IPS-18c (cell line): ENCODE measurements around the gene CCDC197.

Experiments
- H3K4me3 ChIP-seq: 2 replicates; pipeline ENCODE4 v1.7.0; 2013; ENCODE audit warnings: low read depth, mild to moderate bottlenecking, low read length, moderate library complexity; ENCODE audit not compliant: insufficient read depth
- H3K9me3 ChIP-seq: one replicate; pipeline ENCODE4 v1.6.1; 2013; ENCODE audit warnings: mild to moderate bottlenecking, low read length, moderate library complexity; ENCODE audit not compliant: control insufficient read depth, insufficient read depth

CCDC197 gene

DNA sequence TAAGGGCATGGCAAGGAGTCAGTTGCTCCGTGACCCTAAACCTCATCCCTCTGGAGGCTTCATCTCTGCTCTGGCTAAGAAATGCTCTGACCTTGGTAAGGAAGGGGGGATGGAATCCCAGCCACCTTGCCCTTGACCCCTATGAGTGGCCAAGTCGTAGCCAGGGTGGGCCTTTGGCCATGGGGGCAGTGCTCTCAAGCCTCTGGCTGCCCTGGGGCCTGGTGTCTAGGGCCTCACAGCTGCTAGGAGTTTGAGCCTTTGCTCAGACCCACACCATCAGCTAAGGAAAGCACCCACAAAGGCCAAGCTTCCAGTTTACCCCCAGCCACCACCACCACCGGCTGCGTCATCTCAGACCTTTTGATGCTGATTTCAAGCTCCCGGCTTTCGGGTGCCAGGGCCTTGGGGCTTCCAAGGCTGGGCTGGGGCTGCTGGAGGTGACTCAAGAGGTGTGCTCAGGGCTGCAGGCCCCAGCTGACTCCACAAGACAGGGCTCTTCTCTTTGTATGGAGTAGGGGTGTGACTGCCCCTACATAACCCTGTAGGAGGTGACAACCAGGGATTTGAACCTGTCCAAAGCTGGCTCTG lies 24.4 kb upstream of the CCDC197 start:
- Histone ChIP-seq H3K4me3 (no peak overlapping the region), H3K9me3 (peaks cover 2% of the 10 kb centered on the region)

DNA sequence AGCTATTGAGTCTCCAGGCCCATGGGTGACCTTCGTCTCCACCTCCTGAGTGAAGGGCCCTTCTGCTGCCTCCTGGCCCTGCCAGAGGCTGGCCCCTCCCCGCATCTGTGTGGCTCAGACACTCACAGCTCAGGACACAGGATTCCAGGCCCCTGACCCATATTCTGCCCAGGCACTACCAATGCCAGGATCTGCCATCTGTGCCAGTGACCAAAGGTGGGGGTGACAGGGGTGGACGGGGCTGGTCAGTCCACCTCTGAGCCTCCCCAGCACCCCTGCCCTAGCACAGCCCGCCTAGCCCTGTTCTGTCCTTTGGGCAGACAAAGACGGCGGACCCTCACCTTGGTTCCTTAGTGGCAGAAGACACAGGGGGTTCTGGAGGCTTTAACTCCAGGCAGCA lies 23.5 kb upstream of the CCDC197 start:
- Histone ChIP-seq H3K9me3 (peaks cover 2% of the 10 kb centered on the region), H3K4me3 (no peak overlapping the region)

DNA sequence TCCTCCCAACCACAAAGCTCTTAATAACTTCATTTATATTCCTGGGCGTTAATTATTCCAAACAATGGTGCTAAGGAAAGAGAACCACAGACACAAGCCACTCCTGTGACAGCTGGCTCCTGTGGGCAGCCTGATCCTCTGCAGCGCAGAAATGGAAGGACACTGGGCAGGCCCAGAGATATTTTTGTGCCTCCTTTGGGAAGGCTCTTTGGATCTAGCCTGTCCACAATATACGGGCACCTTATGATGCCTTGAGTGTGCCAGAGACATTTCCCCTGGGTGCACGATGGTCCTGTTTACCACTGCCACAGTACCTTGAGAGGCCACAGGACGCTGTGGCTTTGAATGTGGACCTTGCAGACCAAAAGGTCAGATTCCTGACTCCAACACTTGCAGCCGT lies 22.8 kb upstream of the CCDC197 start:
- peaks cover 2% of the 10 kb centered on the region for H3K9me3 ChIP-seq
- H3K4me3 ChIP-seq: no peak overlapping the region

DNA sequence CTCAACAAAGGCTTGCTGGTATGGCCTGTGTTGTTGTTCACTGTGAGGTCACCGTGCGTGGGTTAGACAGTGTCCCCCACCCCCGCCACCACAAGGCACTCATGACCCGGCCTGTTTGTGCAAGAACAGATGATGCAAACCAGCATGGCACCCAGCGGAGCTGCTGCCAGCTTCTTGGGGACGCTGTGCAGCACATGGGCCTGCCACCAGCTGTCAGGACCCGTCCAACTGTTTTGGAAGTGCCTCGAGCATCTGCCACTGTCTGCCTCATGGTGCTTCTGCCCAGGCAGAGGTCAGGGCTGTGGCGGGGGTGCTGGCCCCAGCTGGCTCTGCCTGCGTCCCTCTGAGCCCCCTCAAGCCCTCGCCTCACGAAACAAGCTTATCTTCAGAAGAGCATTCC lies 22.3 kb upstream of the CCDC197 start:
- Histone ChIP-seq H3K9me3 (peaks cover 2% of the 10 kb centered on the region), H3K4me3 (no peak overlapping the region)

DNA sequence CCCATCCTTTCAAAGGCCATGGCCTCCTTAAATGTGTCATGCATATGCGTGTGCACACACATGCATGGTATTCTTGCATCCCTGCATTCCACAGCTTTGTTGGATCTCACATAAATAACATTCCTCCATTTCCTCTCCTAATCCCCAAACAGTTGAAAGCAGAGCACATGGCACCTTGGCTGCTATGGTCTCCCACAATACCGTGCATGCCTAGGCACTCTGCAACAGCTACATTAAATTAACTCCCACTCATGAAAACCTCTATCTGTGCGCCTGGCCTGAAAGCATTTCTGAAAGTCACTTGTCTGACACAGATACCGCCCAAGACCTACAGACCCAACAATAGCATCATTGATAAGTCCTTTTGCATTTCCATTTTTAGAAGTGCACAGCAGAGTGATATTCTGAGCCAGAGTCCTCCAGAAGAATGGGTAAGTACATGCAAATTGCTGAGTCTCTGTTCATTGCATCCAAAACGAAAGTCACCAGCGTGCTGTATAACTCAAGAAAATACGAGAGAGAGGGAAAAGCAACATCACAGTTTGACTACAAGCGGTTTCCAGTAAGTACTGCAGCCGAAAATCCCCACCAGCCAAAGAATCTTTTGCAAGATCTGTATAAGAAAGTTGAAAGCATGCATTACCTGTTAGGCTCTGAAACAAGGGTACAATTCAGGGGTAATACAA lies 21.2 kb upstream of the CCDC197 start:
- no peak overlapping the region for H3K4me3 ChIP-seq

DNA sequence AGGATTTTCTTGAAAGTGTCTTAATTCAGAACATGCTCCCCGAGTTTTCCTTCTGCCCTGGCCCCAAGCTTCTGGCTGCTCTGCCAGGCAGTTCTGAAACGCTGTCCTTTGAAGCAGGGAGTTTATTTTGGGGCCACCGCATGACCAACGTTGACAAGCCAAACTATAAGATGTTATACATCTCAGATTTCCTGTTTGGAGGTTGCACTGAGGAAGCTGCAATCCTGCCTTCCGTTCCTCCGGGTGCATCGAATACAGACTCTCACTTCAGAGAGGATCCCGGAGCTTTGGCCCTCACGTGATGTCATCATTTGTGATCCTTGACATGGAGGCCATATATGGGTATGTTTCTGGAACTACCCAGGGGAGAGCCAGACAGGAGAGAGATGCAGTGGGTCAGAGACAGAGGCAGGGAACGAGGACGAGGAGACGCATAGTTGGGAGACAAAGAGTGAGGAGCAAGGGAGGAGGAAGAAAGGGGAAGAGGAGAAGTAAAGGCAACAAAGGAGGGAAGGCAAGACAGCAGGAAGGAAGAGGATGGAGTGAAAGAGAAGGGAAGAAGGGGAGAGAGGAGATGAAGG lies 20.5 kb upstream of the CCDC197 start, which contains the start of gene ASB2:
TSS of gene ASB2 (minus strand) at position 94 of the 581 bp plus-strand sequence. CDS start 12,031 bp downstream, outside the sequence.
- Histone ChIP-seq H3K4me3 (no peak within 1 kb of the TSS), H3K9me3 (no peaks in the 10 kb centered on the region)

More for the DNA sequence above, 21.2 kb upstream of the CCDC197 start:
- peaks cover 2% of the 10 kb centered on the region for H3K9me3 ChIP-seq

DNA sequence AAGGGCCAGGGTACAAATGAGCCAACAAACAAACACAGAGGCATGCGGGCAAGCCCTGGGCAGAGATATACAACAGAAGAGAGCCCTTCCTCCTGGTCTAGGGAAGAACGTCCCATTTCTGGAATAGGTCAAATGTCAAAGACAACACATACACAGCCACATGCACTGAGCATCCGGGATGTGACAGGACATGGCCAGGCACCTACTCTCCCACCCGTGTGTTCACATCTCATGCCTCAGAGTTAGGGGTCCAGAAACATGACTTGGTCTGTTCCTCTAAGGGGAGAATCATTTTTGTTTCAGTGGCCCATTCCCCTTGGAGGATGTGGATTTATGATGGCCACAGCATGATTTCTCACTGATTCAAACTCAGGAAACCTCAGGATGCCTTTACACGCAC lies 19.9 kb upstream of the CCDC197 start:
- H3K9me3 ChIP-seq: no peaks in the 10 kb centered on the region
- H3K4me3 ChIP-seq: no peak overlapping the region

DNA sequence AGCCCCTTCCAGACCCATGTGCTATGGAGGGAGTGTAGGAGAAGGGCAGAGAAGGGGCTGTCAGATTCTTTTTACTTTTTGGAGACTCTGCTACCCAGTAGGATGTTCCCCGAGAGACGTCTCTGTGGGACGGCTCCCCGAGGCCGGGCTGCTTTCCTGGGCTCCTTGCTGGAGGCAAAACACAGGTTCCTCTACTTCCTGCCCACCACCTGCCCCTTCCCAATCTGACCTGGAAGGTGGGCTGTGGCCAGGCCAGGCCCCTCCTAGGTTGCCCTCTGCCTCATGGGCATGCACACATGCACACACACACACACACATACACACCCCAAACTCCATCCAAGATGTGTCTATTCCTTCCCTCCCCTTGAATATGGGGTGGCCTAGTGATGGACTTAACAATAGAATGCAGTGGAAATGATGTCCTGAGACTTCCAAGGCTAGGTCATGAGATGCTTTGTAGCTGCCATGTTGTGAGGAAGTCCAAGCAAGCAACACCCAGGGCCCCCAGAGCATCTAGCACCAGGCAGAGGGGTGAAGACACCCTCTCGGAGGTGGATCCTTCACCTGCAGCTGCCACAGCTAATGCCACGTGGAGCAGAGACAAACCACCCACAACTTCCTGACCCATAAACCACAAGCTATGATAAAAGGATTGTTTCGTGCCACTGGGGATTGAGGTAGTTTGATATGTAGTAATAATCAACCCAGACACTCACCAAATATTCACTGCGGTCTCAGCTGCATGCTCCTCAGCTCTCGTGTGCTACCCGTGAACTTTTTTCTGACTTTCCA lies 19.1 kb upstream of the CCDC197 start:
- Histone ChIP-seq H3K4me3 (no peak overlapping the region), H3K9me3 (no peaks in the 10 kb centered on the region)

DNA sequence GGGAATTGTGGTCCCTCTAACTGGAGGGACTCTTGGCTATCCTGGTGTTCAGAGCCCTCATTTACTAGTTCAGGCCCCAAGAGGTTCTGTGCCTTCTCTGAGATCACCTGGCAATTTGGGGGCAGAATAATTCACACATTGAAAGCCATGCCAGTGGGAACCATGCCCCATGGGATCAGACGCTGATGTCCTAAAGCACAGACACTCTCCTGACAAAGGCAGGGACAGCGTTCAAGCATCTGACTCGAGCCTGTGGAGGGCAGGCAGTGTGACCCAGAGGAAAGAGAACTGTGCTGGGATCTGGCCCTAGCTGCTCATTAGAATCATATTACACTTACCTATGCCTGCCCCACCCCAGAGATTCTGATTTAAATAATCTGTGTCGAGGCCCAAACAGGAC lies 18.4 kb upstream of the CCDC197 start:
- H3K9me3 ChIP-seq: no peaks in the 10 kb centered on the region
- no peak overlapping the region for H3K4me3 ChIP-seq

DNA sequence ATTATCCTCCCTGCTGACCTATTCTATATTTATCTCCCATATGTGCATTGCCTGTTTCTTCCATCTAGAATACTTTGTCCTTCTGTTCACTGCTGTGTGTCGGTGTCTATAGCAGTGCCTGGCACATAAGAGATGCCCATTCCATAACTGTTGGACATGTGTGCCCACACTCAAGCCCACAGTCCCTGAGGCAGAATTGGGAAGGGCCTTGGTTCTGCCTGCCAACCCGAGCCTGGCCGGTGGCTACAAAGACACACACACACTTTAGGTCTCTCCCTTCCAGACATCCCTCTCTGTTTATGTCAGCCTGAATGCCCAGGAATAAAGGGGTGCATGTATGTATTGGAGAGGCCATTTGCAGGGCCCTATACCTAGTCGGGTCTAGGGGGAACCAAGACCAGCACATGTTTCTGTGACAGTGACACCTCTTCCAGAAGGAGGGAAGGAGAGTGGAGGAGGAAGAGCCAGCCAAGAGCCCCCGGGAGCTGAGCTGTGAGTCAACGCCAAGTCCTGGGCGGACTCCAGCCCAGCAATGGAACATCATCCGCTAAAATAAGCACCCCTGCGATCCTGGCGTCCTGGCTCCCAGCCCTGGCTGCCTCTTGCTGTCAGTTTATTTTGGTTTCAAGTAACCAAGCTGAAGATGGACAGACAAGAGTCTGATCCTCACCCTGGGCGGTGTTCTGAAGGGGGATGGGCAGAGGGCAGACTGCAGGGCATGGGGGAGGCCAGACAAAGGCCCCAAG lies 16.5 kb upstream of the CCDC197 start:
- H3K4me3 ChIP-seq: no peak overlapping the region
- no peaks in the 10 kb centered on the region for H3K9me3 ChIP-seq

DNA sequence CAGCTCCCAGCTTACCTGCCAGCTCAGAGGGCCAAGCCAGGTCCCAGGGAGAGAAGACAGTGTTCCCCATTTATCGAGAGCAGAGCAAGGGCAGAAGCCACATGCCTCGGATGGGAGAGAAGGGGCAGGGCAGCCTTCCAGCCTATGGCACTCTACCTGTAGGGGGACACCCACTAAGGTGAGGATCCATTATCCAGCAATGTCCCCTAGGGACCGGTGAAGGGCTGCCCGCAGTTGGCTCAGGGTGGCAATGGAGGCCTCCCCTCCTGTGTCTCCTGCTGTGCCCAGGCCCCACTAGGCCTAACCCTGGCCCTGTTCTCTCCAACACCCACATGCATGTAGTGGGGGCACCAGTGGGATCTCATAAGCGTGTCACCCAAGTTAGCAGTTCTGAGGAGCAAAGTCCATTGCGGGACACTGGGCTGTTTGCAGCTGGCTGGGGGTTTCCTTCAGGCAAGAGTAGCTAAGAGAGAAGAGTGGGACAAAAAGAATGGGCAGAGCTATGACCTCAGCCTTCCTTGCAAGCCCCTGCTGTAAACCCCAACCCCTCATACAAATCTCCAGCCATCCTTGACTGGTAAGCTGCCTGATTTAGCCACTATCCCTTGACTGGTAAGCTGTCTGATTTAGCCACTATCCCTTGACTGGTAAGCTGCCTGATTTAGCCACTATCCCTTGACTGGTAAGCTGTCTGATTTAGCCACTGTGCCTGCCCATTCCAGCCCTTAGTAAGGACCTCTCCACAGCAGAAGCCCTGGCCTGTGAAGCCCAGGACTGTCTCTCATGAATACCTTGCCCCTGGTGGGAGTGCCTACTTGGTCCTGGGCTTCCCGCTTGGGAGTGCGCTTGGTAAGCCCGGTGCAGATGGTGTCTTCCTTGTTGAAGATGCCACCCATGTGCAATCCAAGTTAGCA lies 15.5 kb upstream of the CCDC197 start:
- H3K9me3 ChIP-seq: no peaks in the 10 kb centered on the region
- H3K4me3 ChIP-seq: no peak overlapping the region

DNA sequence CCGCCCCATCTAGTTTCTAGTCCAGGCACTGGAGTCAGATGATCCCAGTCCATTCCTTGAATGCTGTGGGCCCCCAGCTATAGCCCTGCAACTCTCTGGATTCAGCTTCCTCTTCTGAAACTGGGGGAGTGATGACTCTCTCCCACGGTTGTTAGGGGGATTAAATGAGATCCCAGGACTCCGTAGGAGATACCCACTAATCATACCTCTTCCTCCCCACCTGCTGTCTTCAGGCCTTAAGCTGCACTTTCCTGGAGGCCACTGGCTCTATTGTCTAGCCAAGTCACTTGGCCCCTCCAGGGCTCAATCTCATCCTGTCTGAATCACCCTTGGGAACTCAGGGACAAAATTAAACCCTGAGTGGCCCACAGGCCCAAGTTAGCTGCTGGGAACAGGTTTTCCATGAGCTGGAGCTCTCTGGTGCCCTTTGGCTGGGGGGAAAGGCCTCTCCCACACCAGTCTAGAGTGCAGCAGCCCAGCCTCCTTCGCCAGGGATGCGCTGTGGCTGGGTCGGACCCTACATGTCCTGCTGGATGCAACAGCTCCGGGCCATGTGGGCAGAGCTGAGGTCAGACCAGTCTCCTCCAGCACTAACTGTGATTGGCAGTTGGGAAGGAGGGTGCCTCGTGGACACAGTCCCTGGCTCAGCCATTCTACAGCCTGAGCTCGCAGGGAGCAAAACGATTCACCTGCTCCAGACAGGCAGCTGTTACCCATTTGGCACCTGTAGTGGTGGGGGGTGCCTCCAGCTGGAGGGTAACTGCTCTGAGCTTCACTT lies 14.7 kb upstream of the CCDC197 start:
- Histone ChIP-seq H3K9me3 (no peaks in the 10 kb centered on the region), H3K4me3 (no peak overlapping the region)

DNA sequence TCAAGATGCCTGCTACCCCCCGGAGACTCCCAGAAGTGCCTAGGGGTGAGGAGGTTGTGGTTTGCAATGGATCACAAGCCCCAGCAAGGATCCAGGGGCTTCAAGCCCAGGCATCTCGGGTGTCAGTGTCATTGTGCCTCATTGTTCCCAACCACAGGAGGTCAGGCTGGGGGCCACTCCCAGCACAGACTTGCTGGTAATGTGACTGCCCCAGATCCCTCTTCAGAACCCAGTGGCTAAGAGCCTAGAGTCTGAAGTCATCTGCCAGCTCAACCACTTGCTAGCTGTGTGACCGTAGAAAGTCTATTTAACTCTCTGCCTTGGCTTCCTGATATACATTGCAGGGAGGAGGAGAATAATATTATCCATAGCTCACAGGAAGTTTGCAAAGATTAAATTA lies 13.0 kb upstream of the CCDC197 start:
- H3K4me3 ChIP-seq: no peak overlapping the region
- H3K9me3 ChIP-seq: no peaks in the 10 kb centered on the region

DNA sequence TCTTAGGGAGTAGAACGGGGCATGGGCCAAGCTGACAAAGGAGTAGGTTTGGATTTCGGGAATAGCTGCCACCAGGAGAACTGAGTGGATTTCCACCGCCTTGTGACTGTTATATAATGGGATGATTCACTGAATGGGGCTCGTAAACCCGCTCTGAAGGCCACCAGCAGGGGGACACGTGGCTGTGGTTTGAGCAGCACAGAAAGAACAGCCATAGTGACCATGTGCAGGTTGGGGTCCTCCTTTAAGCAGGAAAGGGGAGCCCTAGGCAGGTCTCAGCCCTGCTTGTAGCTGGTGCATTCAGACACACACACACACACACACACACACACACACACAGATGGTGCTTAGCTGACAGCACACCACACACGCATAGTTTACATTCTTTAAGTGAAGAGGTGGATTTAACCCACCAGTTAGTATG lies 12.1 kb upstream of the CCDC197 start:
- H3K4me3 ChIP-seq: no peak overlapping the region
- H3K9me3 ChIP-seq: no peaks in the 10 kb centered on the region

DNA sequence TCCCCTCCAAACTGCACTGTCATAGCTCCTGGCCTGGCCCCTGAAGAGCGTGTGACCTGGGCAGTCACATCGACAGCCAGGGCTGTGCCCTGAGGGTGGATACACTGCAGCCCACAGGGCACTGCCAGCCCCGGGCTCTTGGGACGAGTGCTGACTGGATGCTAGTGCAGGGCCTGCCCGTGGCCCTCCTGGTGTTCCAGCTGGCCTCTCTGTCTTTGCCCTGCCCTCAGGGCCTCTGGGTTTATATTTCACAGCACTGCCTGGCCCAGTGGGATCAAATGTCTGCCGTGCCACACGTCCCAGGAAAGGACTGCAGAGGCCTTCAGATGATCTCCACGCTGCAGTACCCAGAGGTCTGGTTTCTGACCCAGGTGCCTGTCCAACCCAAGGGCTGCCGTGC lies 10.1 kb upstream of the CCDC197 start:
- Histone ChIP-seq H3K9me3 (no peaks in the 10 kb centered on the region), H3K4me3 (no peak overlapping the region)

DNA sequence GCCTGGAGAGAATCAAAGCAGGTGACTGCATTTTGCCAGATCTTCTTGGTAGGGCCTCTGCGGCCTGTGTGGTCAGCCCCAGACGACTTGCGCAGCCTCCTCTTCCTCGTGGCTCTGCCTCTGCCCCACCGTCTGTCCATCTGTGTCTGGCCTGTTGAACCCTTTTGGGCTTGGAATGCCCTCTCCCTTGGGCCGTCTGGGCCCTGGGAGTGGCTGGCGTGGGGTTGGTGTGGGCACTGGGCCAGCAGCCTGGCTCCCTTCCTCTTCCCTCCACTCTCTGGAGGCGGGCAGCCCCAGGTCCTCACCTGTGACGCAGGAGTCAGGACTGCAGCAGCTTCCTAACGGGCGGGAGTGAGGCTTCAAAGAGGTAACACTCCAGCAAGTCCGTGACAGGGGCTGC lies 9.7 kb upstream of the CCDC197 start:
- no peaks in the 10 kb centered on the region for H3K9me3 ChIP-seq

More for the DNA sequence above, 9.7 kb upstream of the CCDC197 start:
- H3K4me3 ChIP-seq: no peak overlapping the region
